Esophagus muscularis mucosa (tissue), 4 donors: ENCODE results near the gene IFI6. TPM values are rescaled to one million over a fixed set of nuclear protein-coding genes. Genes with fewer than 3 reads are reported as not detected.
"Not testable (repeated sequence)": the region's sequence is repeated elsewhere in the genome, so short reads cannot be mapped to it uniquely, and the experiment has no call there.

Experiments used
- DNase-seq: peaks from one replicate; pipeline ENCODE4 v3.0.0-alpha.2; 2017; ENCODE audit errors: extremely low spot score
- H3K27ac ChIP-seq, 4 donors: fragments of 200-600 bp; sonication (generic); replicated peaks in 1 of 4; 1 replicate in 3 of 4; 2 replicates in 1 of 4; pipeline ENCODE4 v1.5.1; 2016 to 2019; ENCODE audit warnings: mild to moderate bottlenecking in 1 of 4
- H3K27me3 ChIP-seq, 4 donors: fragments of 200-600 bp; sonication (generic); one replicate each; pipeline versions ENCODE4 v1.5.1 to v1.6.0; 2016 to 2019
- H3K36me3 ChIP-seq, 4 donors: fragments of 200-600 bp; sonication (generic); one replicate each; pipeline ENCODE4 v1.5.1; 2016 to 2019
- H3K4me1 ChIP-seq, 4 donors: fragments of 200-600 bp; sonication (generic); one replicate each; pipeline ENCODE4 v1.5.1; 2016 to 2019
- H3K4me3 ChIP-seq, 4 donors: fragments of 200-600 bp; sonication (generic); 1 replicate in 2 of 4; 2 replicates in 2 of 4; pipeline ENCODE4 v1.5.1; 2016 to 2019; ENCODE audit warnings: mild to moderate bottlenecking in 4 of 4, moderate library complexity in 1 of 4
- H3K9me3 ChIP-seq, 4 donors: fragments of 200-600 bp; sonication (generic); 1 replicate in 3 of 4; 2 replicates in 1 of 4; pipeline ENCODE4 v1.5.1; 2016 to 2019
- CTCF ChIP-seq, 3 experiments: fragments of 200-600 bp in 2 of 3; fragments of 450-650 bp in 1 of 3; sonication (generic) in 2 of 3; IDR thresholded peaks; one replicate each; pipeline ENCODE4 v1.5.1; 2017 to 2019; ENCODE audit warnings: antibody characterized with exemption in 3 of 3, mild to moderate bottlenecking in 2 of 3, moderate library complexity in 1 of 3
- EP300 ChIP-seq: sonication (generic); formaldehyde crosslinking; IDR thresholded peaks from one replicate; pipeline ENCODE4 v1.6.1; 2017; ENCODE audit warnings: antibody characterized with exemption
- POLR2A ChIP-seq: fragments of 450-650 bp; IDR thresholded peaks from one replicate; pipeline ENCODE4 v1.6.1; 2017; ENCODE audit warnings: antibody characterized with exemption, moderate library complexity, mild to moderate bottlenecking, low read depth
- POLR2AphosphoS5 ChIP-seq, 2 donors: sonication (generic); formaldehyde crosslinking; IDR thresholded peaks; one replicate each; pipeline ENCODE4 v1.6.1; 2017; ENCODE audit warnings: antibody characterized with exemption in 2 of 2
- WGBS: methylation state at CpG from one replicate; pipeline ENCODE4 v1.1.5; 2018; 5-methylcytosine and 5-hydroxymethylcytosine counted together
- intact Hi-C: fragments of 100-400 bp; cut with DNase I; formaldehyde crosslinking; loops from one replicate; pipeline ENCODE4 v1.15.1; 2023
- small RNA-seq, 3 donors: library from RNA; depleted of rRNA; stranded (forward); fragments of <200 nt; gene quantifications; one replicate each; pipeline ENCODE3, GENCODE V24; 2016
- total RNA-seq, 4 donors: library from RNA; depleted of rRNA; stranded (reverse); fragments of >200 nt; gene quantifications; one replicate each; pipeline versions ENCODE4 v1.1.0 to v1.2.1, GENCODE V29; 2016

Gene IFI6
- total RNA-seq, 4 donors from 2014 or later: 33.2 to 86.3 (median 70.2) TPM

GRCh38 chr1:27621051-27621920, 50.7 kb downstream of the IFI6 start:
- no peaks in the 10 kb centered on the region for H3K9me3 ChIP-seq
- 45% methylated on average over 5 of the region's 7 CpGs for WGBS

GRCh38 chr1:27619782-27620438, 52.1 kb downstream of the IFI6 start:
- WGBS: 98% methylated on average over 7 of the region's 7 CpGs
- not testable (repeated sequence) for H3K27ac ChIP-seq, H3K4me3 ChIP-seq, H3K9me3 ChIP-seq, DNase-seq, H3K27me3 ChIP-seq, H3K36me3 ChIP-seq
- intact Hi-C loops: loop anchor here (10.0 kb wide), 1 partner anchor 295 kb away; the partner anchor contains the start of gene TMEM222
- H3K4me1 ChIP-seq: peaks cover 0 to 11% (median 5%) of the 10 kb centered on the region in 4 donors

More at GRCh38 chr1:27621051-27621920, 50.7 kb downstream of the IFI6 start:
- no peak overlapping the region for H3K27ac ChIP-seq
- H3K36me3 ChIP-seq: no peaks in the 10 kb centered on the region
- DNase-seq: no peak
- peaks cover 0 to 1% (median 0%) of the 10 kb centered on the region in 4 donors for H3K27me3 ChIP-seq
- intact Hi-C loops: no loop called here
- TF ChIP-seq POLR2A: no peak
- no peak for TF ChIP-seq CTCF (IDR thresholded peaks at IDR 0.05)
- no peak for TF ChIP-seq EP300
- no peak for TF ChIP-seq POLR2AphosphoS5 (IDR thresholded peaks at IDR 0.05)
- H3K4me3 ChIP-seq: no peak overlapping the region
- peaks cover 0 to 18% (median 5%) of the 10 kb centered on the region in 4 donors for H3K4me1 ChIP-seq

- Histone ChIP-seq H3K36me3 (no peaks in the 10 kb centered on the region), H3K27me3 (peaks cover 0 to 13% (median 0%) of the 10 kb centered on the region in 4 donors), H3K4me1 (peaks cover 0 to 17% (median 9%) of the 10 kb centered on the region in 4 donors), H3K27ac (no peak overlapping the region), H3K9me3 (no peaks in the 10 kb centered on the region), H3K4me3 (no peak overlapping the region)
- 87% methylated on average over 14 of the region's 14 CpGs for WGBS
- TF ChIP-seq POLR2AphosphoS5 (IDR thresholded peaks at IDR 0.05) (no peak), EP300 (no peak), CTCF (IDR thresholded peaks at IDR 0.05) (no peak), POLR2A (no peak)
- no peak for DNase-seq
- intact Hi-C loops: loop anchor here (10.0 kb wide), 1 partner anchor 294 kb away; the partner anchor contains the start of gene TMEM222
Observed at GRCh38 chr1:27618341-27619082, 53.5 kb downstream of the IFI6 start.

- Histone ChIP-seq H3K4me3 (no peak overlapping the region), H3K4me1 (peaks cover 5 to 17% (median 9%) of the 10 kb centered on the region in 4 donors), H3K27ac (no peak overlapping the region), H3K36me3 (no peaks in the 10 kb centered on the region), H3K9me3 (no peaks in the 10 kb centered on the region), H3K27me3 (peaks cover 0 to 20% (median 0%) of the 10 kb centered on the region in 4 donors)
- WGBS: 93% methylated on average over 2 of the region's 2 CpGs
- intact Hi-C loops: loop anchor here (10.0 kb wide), 1 partner anchor 293 kb away; the partner anchor contains the start of gene TMEM222
- no peak for TF ChIP-seq POLR2AphosphoS5 (IDR thresholded peaks at IDR 0.05)
- DNase-seq: no peak
Observed at GRCh38 chr1:27617420-27617819, 54.6 kb downstream of the IFI6 start.

- no peak overlapping the region for H3K27ac ChIP-seq
- H3K9me3 ChIP-seq: no peaks in the 10 kb centered on the region
- no peaks in the 10 kb centered on the region for H3K36me3 ChIP-seq
- TF ChIP-seq POLR2A (no peak), EP300 (no peak), CTCF (IDR thresholded peaks at IDR 0.05) (no peak), POLR2AphosphoS5 (IDR thresholded peaks at IDR 0.05) (no peak)
- H3K27me3 ChIP-seq: peaks cover 0 to 20% (median 0%) of the 10 kb centered on the region in 4 donors
- no peak for DNase-seq
- WGBS: 100% methylated on average over 1 of the region's 2 CpGs
- H3K4me1 ChIP-seq: peaks cover 5 to 13% (median 8%) of the 10 kb centered on the region in 4 donors
- no peak overlapping the region for H3K4me3 ChIP-seq
- intact Hi-C loops: loop anchor here (10.0 kb wide), 1 partner anchor 292 kb away; the partner anchor contains the start of gene TMEM222
Observed at GRCh38 chr1:27616441-27616840, 55.6 kb downstream of the IFI6 start.

Small RNA genes within 50 kb of the gene (small RNA-seq; reads per million reads assigned to genes)
- gene AL031729.1 (0 reads per million in 3 donors), gene RNU6-424P (0 reads per million in 3 donors), gene RNU6-949P (0 reads per million in 3 donors)

Other genes with a start within 250 kb of the IFI6 start
- 100 to 1,000 TPM in 2 of 4 donors, 10 to 100 TPM in 2; 78.5 to 141 (median 101) TPM for gene WASF2, start 182.0 kb downstream of the IFI6 start, total RNA-seq
- 10 to 100 TPM; 14.7 to 54.3 (median 35.4) TPM for gene AHDC1, start 68.0 kb downstream of the IFI6 start, total RNA-seq
- 10 to 100 TPM; 12.0 to 32.1 (median 12.6) TPM for gene FGR, start 37.0 kb downstream of the IFI6 start, total RNA-seq
- gene FAM76A, start 53.8 kb upstream of the IFI6 start, total RNA-seq: 10 to 100 TPM; 15.6 to 17.4 (median 16.6) TPM
- gene STX12, start 101.0 kb upstream of the IFI6 start, total RNA-seq: 10 to 100 TPM; 44.0 to 76.7 (median 56.1) TPM
- gene PPP1R8, start 158.6 kb upstream of the IFI6 start, total RNA-seq: 10 to 100 TPM; 33.2 to 51.6 (median 42.0) TPM
- 10 to 100 TPM in 3 of 4 donors, 1 to 10 TPM in 1; 9.6 to 36.4 (median 24.6) TPM for gene THEMIS2, start 200.4 kb upstream of the IFI6 start, total RNA-seq
- gene RPA2, start 242.4 kb upstream of the IFI6 start, total RNA-seq: 10 to 100 TPM; 21.2 to 41.5 (median 30.6) TPM